ENCODE results near the gene GPR75.

GPR75 gene

DNA sequence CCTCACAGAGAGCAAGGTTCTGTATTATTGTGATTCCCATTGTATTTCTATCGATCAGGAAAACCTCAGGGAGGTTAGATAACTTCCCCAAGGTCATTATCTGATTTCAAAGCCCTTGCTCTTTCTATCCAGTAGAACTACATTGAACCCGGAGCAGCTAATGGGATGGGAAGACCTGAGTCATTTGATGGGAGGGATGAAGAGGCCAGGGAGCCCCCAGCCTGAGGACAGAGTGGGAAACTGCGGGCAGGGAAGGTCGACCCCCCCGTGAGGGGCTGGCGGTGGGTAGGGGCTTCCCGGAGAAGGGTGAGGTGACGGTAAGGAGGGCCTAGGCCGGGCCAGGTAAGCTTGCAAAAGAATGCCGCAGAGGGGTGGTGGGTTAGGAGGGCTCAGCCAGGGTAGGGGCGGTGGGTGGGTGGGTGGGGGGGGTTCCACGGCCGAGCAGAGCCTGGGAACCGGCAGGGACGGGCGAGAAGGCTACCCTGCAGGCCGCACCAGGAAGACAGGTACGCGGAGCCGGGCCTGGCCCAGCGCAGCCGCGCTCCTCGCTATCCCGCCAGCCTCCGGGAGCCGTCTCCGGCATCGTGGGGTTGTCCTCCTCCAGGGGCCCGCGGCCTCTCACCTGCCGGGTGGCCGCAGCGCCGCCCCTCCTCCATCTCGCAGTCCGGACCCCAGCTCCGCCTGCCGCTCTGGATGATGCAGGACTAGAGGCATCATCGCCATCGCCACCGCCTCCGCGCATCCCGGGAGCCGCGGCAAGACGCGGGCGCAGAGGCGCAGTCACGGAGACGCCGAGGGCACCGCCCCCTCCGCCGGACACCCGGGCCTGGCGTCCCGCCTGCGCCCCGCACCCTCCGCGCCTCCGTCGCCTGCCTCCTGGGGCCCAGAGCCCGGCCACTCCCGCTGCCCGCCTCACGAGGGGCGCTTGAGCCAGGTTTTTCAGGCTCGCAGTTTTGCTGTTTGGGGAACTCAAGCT is at the start of gene GPR75:
TSS of gene GPR75 (minus strand) at position 762 of the 976 bp plus-strand sequence. CDS start 5,211 bp downstream, outside the sequence.
- no peak for DNase-seq

DNA sequence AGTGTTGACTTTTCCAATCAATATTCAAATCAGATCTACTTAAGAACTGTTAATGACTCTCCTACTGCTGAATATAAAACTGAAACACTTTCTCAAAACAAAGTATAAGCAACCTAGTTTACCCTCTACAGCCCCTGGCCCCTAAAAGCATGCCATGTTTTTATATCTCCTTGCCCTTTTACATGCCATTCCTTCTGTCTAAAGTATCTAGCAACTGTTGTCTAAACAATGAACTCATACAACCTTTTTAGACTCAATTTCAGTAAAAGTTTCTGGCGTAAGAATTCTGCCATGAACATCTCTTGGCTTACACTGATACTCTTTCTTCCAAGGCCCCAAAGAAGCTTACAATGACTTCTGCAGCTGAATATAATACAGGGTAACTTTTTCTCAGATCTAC is 47.8 kb upstream of the GPR75 start:
- DNase-seq = no peak

DNA sequence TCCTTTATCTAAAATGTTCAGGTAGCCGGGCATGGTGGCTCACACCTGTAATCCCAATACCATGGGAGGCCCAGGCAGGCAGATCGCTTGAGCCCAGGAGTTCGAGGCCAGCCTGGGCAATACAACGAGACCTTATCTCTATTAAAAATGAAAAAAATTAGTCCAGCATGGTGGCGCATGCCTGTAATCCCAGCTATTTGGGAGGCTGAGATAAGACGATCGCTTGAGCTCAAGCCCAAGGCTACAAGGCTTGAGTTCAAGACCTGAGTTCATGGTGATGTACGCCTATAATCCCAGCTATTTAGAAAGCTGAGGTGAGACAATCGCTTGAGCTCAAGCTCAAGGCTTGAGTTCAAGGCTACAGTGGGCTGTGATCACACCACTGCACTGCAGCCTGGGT is 45.6 kb upstream of the GPR75 start:
- DNase-seq = no peak

DNA sequence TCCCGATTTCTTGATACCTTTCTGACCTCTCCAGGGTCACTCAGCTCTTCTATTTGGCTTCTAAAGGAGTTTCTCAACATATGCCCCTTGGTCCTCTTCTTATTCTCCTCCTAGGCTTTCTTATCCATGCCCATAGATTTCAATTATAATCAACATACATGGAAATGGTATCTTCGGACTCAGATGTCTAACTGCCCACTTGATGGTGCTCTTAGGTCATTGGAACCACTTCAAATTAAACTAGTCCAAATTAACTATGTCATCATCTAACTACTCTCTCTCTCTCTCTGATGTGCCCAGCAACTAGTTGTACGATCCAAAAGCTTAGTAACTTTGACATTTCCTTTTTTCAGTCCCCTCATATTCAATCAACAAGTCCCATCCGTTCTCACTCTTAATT is 43.2 kb upstream of the GPR75 start:
- DNase-seq = no peak

DNA sequence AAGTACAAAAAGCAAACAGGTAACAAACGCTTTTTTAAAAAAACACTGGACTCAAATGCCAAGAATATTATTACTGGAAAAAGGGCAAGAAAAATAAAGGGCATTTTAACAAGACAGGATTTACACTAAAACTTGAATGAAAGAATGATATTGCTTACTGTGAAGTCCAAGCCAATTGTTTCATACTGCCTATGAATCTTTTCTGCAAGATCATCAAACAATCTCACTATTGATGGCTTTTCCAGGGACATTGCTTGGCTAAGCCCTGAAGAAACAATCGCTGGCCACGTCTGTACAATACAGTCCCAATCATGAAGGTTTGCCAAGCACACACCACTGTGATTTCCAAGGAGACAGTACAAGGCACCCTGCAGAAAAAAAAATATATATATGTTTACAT is 41.4 kb upstream of the GPR75 start:
- DNase-seq = no peak

DNA sequence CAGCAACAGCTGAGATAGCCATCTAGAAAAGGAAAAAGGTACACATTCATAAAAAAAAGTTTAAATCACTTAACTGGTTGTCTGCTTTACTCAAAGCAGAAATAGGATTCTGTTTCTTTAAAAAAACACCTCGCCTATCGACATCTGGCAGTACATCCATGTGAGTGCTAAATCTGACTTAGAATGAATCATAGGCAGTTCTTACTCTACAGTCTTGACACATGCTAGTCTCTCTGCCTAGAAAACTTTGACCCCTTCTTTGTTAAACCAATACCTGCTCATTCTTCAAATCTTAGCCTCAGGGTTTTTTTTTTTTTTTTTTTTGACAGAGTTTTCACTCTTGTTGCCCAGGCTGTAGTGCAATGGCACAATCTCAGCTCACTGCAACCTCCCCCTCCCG is 37.1 kb upstream of the GPR75 start:
- DNase-seq = no peak

DNA sequence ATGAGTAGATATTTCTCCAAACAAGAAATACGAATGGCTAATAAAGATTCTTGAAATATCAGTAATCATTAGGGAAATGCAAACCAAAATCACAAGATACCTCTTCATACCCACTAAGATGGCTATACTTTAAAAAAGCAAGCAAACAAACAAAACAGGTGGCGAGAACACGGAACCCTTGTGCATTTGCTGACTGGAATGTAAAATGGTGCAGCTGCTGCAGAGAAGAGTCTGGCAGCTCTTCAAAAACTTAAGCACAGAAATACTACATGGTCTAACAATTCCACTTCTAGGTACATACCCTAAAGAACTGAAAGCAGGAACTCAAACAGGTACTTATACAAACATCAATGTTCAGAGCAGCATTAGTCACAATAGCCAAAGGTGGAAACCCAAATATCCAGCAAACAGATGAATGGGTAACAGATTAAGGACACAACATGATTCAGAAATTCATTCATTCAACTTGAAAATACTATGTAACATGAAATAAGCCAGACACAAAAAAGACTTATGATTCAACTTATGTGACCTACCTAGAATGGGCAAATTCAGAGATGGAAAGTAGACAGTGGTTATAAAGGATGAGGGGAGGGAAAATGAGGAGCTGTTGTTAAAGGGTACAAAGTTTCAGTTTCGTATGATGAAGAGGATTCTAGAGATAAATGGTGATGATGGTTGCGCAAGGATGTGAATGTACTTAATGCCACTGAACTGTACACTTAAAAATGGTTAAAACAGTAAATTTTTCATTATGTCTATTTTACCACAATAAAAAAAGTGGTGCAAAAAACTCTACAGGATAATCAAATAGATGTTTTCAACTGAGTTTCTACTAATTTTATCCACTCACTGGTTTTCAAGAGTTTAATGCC is 26.9 kb upstream of the GPR75 start:
- DNase-seq = no peak

DNA sequence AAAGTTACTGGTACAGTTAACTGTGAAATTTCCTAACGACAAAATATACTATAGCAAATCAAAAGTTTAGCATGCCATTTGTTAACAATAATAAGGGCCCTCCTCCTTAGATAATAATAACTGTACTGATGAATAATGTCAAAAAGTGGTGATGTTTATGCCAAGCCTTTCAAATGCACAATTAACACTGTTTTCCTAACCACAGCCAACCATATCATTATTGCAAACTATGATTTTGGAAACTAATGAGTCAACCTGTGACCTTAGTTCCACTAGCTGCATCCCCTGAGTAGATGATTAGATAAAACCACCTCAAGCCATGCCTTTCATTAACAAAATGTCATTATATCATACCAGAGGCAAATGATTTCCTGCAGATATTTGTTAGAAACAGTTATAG is 25.1 kb upstream of the GPR75 start:
- DNase-seq = no peak

DNA sequence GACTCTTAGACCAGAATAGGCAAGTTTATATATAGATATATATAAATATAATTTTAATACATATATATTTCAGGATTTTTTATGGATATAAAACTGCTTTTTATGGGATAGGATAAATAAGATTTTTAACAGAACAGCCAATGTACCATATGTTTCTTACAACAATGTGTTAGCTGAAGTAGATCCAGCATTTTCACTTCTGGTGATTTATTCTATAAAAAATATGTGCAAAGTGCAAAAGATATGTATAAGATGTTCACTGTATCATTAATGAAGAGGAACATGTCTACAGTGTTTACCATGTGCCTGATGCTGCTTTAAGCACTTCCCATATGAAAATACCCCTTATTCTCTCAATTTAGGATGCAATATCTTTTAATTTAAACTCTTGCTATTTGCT is 22.2 kb upstream of the GPR75 start:
- no peak for DNase-seq

DNA sequence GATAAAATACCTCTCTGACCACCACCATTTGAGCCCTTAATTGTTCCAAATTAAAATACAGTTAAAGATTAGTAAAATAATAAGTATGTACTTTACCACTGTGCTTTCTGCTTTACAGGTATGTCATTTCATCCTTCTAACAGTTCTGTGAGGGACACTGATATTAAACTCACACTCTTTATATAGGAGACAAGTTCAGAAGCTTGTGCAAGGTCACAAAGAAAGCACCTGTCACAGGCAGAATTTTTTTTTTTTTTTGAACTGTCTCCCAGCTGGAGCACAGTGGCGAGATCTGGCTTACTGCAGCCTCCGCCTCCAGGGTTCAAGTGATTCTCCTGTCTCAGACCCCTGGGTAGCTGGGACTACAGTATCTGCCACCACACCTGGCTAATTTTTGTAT is 21.6 kb upstream of the GPR75 start:
- DNase-seq = no peak

DNA sequence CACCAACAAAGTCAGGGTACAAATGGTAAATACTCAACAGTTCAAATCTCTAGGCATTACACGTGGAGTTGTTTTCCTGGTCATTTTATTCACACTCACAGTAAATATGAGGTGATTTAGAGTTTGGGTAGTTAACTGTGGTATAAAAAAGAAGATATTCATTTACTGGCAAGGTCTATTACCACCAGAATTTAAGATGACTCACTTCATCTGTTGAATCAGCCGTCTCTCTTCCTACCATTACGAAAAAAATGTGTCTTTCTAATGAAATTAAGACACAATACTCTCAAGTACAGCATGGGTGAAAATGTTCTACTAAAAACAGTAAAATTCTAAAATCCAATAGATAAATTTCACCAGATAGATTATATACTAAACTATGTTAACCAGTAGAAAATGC is 21.0 kb upstream of the GPR75 start:
- no peak for DNase-seq

DNA sequence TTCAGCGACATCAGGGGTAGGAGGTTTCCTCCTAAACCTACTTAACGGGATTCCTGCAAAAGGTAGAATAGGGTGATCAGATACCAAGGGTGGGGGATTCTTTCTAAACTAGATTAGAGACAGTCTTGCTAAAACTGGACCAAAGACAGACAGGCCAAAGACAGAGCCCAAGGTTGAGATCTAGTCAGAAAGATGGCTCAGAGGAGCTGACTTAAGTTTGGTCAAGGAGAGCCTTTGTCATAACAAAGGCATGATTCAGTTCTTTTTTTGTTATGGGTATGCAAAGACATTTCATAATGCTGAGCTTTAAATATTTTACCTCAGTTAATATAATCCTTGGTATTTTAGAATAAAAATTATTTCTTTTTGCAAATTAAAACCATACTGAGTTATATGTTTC is 17.8 kb upstream of the GPR75 start:
- no peak for DNase-seq

DNA sequence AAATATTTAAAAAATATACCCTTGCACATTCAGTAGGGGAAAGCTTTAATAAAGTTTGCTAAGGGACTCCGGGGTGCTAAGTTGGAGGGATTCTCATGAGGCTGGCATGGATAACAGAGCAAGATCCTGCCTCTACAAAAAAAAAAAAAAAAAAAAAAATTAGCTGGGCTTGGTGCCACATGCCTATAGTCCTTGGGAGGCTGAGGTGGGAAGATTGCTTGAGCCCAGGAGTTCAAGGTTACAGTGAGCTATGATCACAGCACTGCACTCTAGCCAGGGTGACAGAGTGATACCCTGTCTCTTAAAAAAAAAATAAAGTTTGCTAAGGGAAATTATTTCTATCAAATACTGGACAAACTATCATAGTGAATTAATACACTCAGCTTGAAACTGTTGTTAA is 17.3 kb upstream of the GPR75 start:
- DNase-seq = no peak

DNA sequence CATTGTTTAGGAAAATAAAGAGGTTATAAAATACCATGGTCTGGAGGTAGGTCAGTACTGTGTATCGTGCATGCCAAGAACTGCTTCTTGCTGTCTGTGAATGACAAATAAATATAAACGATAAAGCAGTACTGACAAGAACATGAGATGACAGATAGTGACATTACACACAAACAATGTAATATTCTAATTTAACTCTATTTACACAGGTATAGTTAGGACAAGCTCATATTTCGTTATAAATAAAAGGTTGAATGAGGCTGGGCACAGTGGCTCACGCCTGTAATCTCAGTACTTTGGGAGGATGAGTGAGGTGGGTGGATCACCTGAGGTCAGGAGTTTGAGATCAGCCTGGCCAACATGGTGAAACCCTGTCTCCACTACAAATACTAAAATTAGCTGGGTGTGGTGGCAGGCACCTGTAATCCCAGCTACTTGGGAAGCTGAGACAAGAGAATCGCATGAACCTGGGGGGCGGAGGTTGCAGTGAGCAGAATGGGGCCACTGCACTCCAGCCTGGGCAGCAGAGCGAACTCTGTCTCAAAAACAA is 14.7 kb upstream of the GPR75 start:
- DNase-seq = no peak

DNA sequence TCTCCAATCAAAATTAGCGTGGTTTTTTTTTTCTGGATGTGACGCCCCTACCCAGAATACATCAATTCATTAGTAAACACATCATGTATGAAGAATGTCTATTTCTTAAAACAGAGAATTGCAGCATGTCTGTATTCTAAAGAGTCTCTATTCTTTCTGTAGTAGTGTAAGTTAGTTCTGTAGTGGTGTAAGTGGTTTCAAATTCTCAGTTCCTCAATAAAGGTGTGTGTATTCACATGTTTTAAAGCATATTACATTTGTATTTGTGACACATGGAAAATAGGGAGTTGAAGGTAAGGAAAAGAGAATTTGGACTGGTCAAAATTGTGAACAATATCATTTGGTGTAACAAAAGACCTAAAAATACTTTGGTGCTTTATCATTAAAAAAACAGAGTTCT is 8.0 kb upstream of the GPR75 start:
- DNase-seq = no peak

DNA sequence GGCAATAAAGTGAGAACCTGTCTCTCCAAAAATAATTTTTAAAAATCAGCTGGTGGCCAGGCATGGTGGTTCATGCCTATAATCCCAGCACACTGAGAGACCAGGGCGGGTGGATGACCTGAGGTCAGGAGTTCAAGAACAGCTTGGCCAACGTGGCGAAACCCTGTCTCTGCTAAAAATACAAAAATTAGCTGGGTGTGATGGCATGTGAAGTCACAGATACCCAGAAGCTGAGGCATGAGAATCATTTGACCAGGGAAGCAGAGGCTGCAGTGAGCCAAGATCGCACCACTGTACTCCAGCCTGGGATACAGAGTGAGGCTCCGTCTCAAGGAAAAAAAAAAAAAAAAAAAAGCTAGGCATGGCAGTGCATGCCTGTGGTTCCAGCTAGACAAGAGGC is 7.4 kb upstream of the GPR75 start:
- no peak for DNase-seq

DNA sequence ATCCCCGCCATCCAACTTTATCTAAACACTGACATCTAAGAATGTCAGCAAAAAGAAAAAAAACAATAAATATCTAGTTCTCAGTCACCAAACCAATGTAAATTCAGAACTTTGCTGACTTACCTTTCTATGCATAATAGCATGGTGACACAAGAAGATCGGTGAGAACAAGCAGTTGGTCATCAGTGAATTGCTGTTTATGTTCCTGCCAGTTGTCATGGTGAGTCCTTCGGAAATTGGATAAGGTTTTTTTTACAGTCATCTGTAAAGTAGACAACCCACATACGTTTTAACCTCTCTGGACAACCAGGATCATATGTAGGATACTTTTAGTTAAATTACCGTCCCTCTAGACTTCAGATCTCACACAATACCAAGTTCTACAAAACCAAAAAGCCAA is 6.2 kb upstream of the GPR75 start:
- DNase-seq = no peak

DNA sequence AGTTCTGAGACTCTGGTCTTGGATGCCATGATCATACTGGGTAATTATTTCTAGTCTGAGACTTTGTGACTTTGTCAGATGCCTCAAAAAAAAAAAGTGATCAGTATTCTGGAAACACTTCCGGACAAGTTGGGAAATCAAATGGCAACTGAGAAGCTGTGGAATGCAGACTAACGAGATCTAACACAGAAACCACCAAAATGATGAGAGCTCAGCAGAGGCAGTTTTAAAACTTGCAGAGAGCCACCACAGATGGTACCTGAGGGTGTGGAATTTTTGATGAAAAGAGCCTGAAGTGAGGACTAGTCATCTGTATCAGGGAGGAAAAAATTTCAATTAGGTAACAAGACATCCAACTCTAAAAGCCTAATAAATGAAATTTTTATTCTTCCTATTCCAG is 5.5 kb upstream of the GPR75 start:
- DNase-seq = no peak

DNA sequence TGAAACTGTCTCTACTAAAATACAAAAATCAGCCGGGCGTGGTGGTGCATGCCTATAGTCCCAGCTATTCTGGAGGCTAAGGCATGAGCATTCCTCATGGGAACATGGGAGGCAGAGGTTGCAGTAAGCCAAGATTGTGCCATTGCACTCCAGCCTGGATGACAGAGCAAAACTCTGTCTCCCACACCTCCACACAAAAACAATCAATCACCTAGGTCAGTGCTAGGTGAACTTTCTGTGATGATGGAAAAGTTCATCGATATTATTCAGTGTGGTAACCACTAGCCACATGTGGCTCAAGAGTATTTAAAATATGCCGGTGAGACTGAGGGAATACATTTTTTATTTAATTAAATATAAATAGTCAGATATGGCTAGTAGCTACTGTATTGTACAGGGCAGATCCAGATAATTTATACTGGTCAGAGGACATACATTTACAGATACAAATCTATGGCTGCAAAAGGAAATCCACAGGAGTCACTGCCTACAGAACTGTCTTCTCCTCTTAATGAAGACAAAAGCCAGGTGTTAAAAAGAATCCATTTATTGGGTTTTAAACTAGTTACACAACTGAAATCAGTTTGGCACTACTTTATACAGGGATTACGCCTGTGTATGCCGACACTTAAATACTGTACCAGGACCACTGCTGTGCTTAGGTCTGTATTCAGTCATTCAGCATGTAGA is 3.9 kb upstream of the GPR75 start:
- no peak for DNase-seq

DNA sequence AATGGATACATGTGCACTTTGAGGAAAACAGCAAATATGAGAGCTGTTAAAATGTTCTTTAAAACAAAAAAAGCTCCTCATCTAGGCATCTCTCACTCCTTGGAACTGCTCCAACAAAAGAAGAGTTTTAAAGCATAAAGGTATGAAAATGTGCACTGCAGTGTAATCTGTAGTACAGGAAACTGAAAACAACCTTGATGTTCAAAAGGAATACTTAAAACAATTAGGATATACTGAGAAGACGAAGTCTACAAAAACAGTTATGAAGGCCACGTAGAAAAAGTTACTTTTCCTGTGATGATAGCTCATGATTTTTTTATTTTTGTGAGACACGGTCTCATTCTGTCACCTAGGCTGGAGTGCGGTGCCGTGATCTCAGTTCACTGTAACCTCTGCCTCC is 2.1 kb upstream of the GPR75 start:
- DNase-seq = no peak

DNA sequence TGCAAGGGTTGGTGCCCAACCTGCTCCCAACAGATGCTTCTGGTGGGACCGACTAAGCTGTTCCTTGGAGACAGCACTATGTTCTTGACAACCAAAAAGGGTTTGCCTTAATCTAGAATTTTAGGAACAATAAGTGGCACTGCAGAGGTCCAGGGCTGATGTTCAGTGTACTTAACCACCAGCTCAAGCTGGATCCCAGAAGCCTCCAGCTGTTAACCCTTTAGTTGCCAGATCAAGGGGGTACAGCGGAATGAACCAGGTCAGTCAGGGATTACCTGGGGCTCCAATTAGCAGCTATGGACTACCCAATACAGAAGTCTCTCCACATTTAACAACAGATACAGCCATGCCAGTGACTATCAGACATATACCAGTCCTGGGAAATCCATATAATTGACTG is 3.5 kb downstream of the GPR75 start:
- DNase-seq = no peak

DNA sequence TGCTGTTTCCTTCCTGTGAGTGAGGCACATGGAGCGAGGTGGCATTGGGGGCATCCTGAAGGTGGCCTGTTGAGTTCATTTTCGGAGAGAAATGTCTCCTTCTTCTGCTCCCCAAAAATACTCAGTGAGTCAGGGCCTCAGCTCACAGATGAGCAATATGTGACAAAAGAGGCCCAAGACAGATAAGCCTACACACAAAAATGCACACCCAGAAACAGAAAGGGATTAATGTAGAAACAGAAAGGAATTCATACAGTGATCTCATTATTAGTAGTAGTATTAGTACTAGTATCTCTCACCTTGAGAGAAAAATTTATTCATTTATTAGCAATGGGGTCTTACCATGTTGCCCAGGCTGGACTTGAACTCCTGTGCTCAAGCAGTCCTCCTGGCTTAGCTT is 5.1 kb downstream of the GPR75 start:
- no peak for DNase-seq

DNA sequence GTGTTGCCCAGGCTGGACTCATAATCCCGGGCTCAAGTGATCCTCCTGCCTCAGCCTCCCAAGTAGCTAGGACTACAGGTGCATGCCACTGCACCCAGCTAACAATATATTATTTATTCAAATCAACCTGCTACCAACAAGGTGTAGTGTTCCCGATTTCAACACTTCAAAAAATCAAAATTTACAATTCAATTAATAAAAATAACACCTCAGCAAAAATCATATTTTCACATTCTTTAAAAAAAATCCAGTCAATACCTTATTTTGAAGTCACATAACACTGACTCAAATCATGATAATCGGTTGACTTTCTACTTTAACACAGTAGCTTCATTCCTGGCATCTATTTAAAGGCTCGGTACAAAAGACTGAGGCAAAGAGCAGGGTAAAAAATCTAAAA is 7.2 kb downstream of the GPR75 start:
- DNase-seq = no peak
